Heart left ventricle (tissue), 16 donors: Measurements from ENCODE around the gene EMP2. TPM values are rescaled to one million over a fixed set of nuclear protein-coding genes. Genes with fewer than 3 reads are reported as not detected.
"Not testable (repeated sequence)": the region's sequence is repeated elsewhere in the genome, so short reads cannot be mapped to it uniquely, and the experiment has no call there.

Experiments used
- ATAC-seq, 4 donors: fragments of 200-7000 bp; cut with Tn5 transposase; one replicate each; pipeline ENCODE4 v1.9.1; 2020 to 2022; ENCODE audit warnings: moderate library complexity in 4 of 4, mild to moderate bottlenecking in 3 of 4, moderate number of reproducible peaks in 1 of 4
- DNase-seq, 5 donors: peaks; one replicate each; pipeline ENCODE4 v3.0.0-alpha.2; 2020
- H3K27ac ChIP-seq, 12 donors: fragments of 200-600 bp; sonication (generic) in 4 of 12; one replicate each; pipeline versions ENCODE4 v1.5.0 to v1.8.0; 2016 to 2022; ENCODE audit warnings: mild to moderate bottlenecking in 2 of 12
- H3K27me3 ChIP-seq, 9 donors: fragments of 200-600 bp; sonication (generic) in 2 of 9; one replicate each; pipeline versions ENCODE4 v1.5.1 to v1.8.0; 2016 to 2022; ENCODE audit warnings: mild to moderate bottlenecking in 3 of 9
- H3K36me3 ChIP-seq, 9 donors: fragments of 200-600 bp; sonication (generic) in 2 of 9; one replicate each; pipeline versions ENCODE4 v1.5.0 to v1.8.0; 2018 to 2022; ENCODE audit warnings: mild to moderate bottlenecking in 2 of 9
- H3K4me1 ChIP-seq, 12 donors: fragments of 200-600 bp; sonication (generic) in 4 of 12; one replicate each; pipeline versions ENCODE4 v1.5.0 to v1.8.0; 2016 to 2022; ENCODE audit warnings: mild to moderate bottlenecking in 3 of 12
- H3K4me3 ChIP-seq, 12 donors: fragments of 200-600 bp; sonication (generic) in 4 of 12; one replicate each; pipeline versions ENCODE4 v1.5.0 to v1.8.0; 2017 to 2022; ENCODE audit warnings: mild to moderate bottlenecking in 9 of 12, moderate library complexity in 4 of 12
- H3K9me3 ChIP-seq, 12 donors: fragments of 200-600 bp; sonication (generic) in 4 of 12; one replicate each; pipeline versions ENCODE4 v1.5.0 to v1.8.0; 2016 to 2022; ENCODE audit warnings: mild to moderate bottlenecking in 1 of 12
- CTCF ChIP-seq, 12 donors: fragments of 200-600 bp; sonication (generic) in 4 of 12; IDR thresholded peaks; one replicate each; pipeline versions ENCODE4 v1.5.0 to v1.8.0; 2018 to 2022; ENCODE audit warnings: antibody characterized with exemption in 12 of 12, mild to moderate bottlenecking in 5 of 12
- POLR2A ChIP-seq, 2 donors: fragments of 450-650 bp; IDR thresholded peaks; one replicate each; pipeline ENCODE4 v1.6.1; 2017; ENCODE audit warnings: antibody characterized with exemption in 2 of 2, mild to moderate bottlenecking in 2 of 2, moderate library complexity in 2 of 2
- WGBS, 4 donors: extraction: QIAGEN DNeasy Blood & Tissue Kit in 2 of 4; methylation state at CpG; one replicate each; pipeline versions ENCODE4 v1.1.5 to v1.1.7; 2013 to 2018; 5-methylcytosine and 5-hydroxymethylcytosine counted together
- intact Hi-C, 10 donors: fragments of 100-400 bp; cut with DNase I; formaldehyde crosslinking; loops; one replicate each; pipeline versions ENCODE4 v1.11.1 to v1.14.2; 2022
- polyA plus RNA-seq, 2 donors: library from polyadenylated mRNA; stranded (reverse); fragments of 200-250 nt; gene quantifications; one replicate each; pipeline ENCODE4 v1.2.3, GENCODE V29; 2013
- total RNA-seq, 9 donors: library from RNA; depleted of rRNA in 2 of 9; stranded (reverse); fragments of >200 nt in 2 of 9; fragmentation: NEBNext Ultra II Directional in 3 of 9; extraction: Animal tissue kit (Norgen Biotek cat#: 25700) in 3 of 9; gene quantifications; one replicate each; pipeline versions ENCODE4 v1.1.0 to v1.2.4, GENCODE V29; 2016 to 2023
- donor health status: ischemic (EF 13 %, LVEDD 7.1; RV severe dilation, severe dysfunction).
- donor health status: healthy with polysubstance abuse.
- donor health status: DM: no; HTN: yes; CAD: no.
- donor health status: DM: no; HTN: no; CAD: no.
- donor health status: ischemic (EF 25% LVEDD 6.9; RV normal size, moderate dysfunction).
- donor health status: ischemic (EF 25% LVEDD 5.7; RV mildly dilated, moderate dysfunction).
- donor health status: healthy.
- donor health status: DM: yes; HTN: yes; CAD: no.
- donor health status: ischemic (EF 35%, LVEDD 5.7; RV mildly dilated, moderate dysfunction).
- donor health status: nonischemic (EF 11% LVEDD 7.7; RV severe dilation, severe dysfunction).
- donor health status: DM: yes; HTN: yes; CAD: no.
- donor health status: PGD.
- donor health status: ischemic (EF 29% LVEDD 5.4; RV normal size, mild dysfunction).
- donor health status: nonischemic (EF 23%, LVEDD 6.1; RV moderate dilation, normal function).

EMP2 gene
- total and polyA plus RNA-seq, 11 donors = 34.5 to 103 (median 61.3) TPM

- no peak for DNase-seq
- intact Hi-C loops = loop anchor here in 1 of 10 donors (10.0 kb wide), 1 partner anchor 100 kb away; no protein-coding TSS in a partner anchor
- Histone ChIP-seq H3K27me3 (no peaks in the 10 kb centered on the region), H3K9me3 (no peaks in the 10 kb centered on the region), H3K27ac (no peak overlapping the region), H3K36me3 (no peaks in the 10 kb centered on the region), H3K4me3 (no peak overlapping the region), H3K4me1 (peaks cover 0 to 16% (median 0%) of the 10 kb centered on the region in 12 donors)
- no peak for ATAC-seq
- TF ChIP-seq CTCF (IDR thresholded peaks at IDR 0.05) (no peak), POLR2A (IDR thresholded peaks at IDR 0.05) (no peak)
- 89 to 95% (median 92%) methylated on average over 6 of the region's 6 CpGs for WGBS, 4 donors
Observed at GRCh38 chr16:10624527-10624926, 44.1 kb upstream of the EMP2 start.

GRCh38 chr16:10623059-10623458 lies 42.7 kb upstream of the EMP2 start:
- Histone ChIP-seq H3K9me3 (no peaks in the 10 kb centered on the region), H3K27ac (peak overlapping the region in 3 of 12 donors; percentile 29 to 67 (median 42)), H3K27me3 (no peaks in the 10 kb centered on the region), H3K36me3 (no peaks in the 10 kb centered on the region), H3K4me1 (peaks cover 0 to 29% (median 11%) of the 10 kb centered on the region in 12 donors), H3K4me3 (no peak overlapping the region)
- no peak for DNase-seq
- intact Hi-C loops = loop anchor here in 1 of 10 donors (10.0 kb wide), 1 partner anchor 98 kb away; no protein-coding TSS in a partner anchor
- no peak for ATAC-seq
- TF ChIP-seq CTCF (IDR thresholded peaks at IDR 0.05) (no peak), POLR2A (IDR thresholded peaks at IDR 0.05) (no peak)
- 83 to 91% (median 87%) methylated on average over 3 of the region's 3 CpGs for WGBS, 4 donors

- Histone ChIP-seq H3K4me1 (peaks cover 0 to 37% (median 18%) of the 10 kb centered on the region in 12 donors), H3K27ac (peak overlapping the region in 9 of 12 donors; percentile 17 to 67 (median 49)), H3K9me3 (no peaks in the 10 kb centered on the region), H3K36me3 (no peaks in the 10 kb centered on the region), H3K4me3 (peak overlapping the region in 2 of 12 donors; percentile 1 to 4), H3K27me3 (no peaks in the 10 kb centered on the region)
- ATAC-seq (peak; percentile 68 to 76 (median 72)), DNase-seq (peak in 3 of 5 donors; percentile 31 to 60 (median 32))
- no peak for TF ChIP-seq POLR2A (IDR thresholded peaks at IDR 0.05)
- TF ChIP-seq CTCF (IDR thresholded peaks at IDR 0.05) = no peak
- intact Hi-C loops = loop anchor here in 1 of 10 donors (10.0 kb wide), 1 partner anchor 97 kb away; no protein-coding TSS in a partner anchor
- whole genome bisulfite sequencing, 4 donors = 46 to 53% (median 49%) methylated on average over 13 to 19 of the region's 19 CpGs
Observed at GRCh38 chr16:10622036-10622921, 41.9 kb upstream of the EMP2 start.

GRCh38 chr16:10621216-10621949 lies 41.0 kb upstream of the EMP2 start:
- not testable (repeated sequence) for DNase-seq, H3K9me3 ChIP-seq, ATAC-seq, H3K4me3 ChIP-seq, H3K36me3 ChIP-seq, H3K27me3 ChIP-seq
- Histone ChIP-seq H3K4me1 (peaks cover 3 to 46% (median 27%) of the 10 kb centered on the region in 12 donors), H3K27ac (peak overlapping the region in 4 of 12 donors; percentile 29 to 67 (median 46))
- intact Hi-C loops = loop anchor here in 1 of 10 donors (10.0 kb wide), 1 partner anchor 97 kb away; no protein-coding TSS in a partner anchor
- 82 to 88% (median 87%) methylated on average over 7 of the region's 7 CpGs for WGBS, 4 donors
